Measurements from ENCODE around the gene ATP13A3.

The ATP13A3 gene

GRCh38 chr3:194392576-194392975 is 94.2 kb downstream of the ATP13A3 start:
- no peak for DNase-seq (ENCODE audit: low spot score)

- DNase-seq (ENCODE audit: low spot score), result no peak
These were observed 96.0 kb downstream of the ATP13A3 start for GRCh38 chr3:194390835-194391234.

- DNase-seq (ENCODE audit: low spot score), result no peak
These were observed 97.5 kb downstream of the ATP13A3 start for GRCh38 chr3:194389269-194389668.

GRCh38 chr3:194387926-194388418 is 98.8 kb downstream of the ATP13A3 start:
- no peak for DNase-seq (ENCODE audit: low spot score)

GRCh38 chr3:194387276-194387675 is 99.5 kb downstream of the ATP13A3 start:
- DNase-seq (ENCODE audit: low spot score), result no peak

GRCh38 chr3:194386648-194387047 is 100.2 kb downstream of the ATP13A3 start:
- no peak for DNase-seq (ENCODE audit: low spot score)

GRCh38 chr3:194386066-194386465 is 100.7 kb downstream of the ATP13A3 start:
- DNase-seq (ENCODE audit: low spot score), result no peak

GRCh38 chr3:194384569-194385001 is 102.2 kb downstream of the ATP13A3 start:
- no peak for DNase-seq (ENCODE audit: low spot score)

- DNase-seq (ENCODE audit: low spot score), result no peak
These were observed 102.6 kb downstream of the ATP13A3 start for GRCh38 chr3:194384156-194384555.

- no peak for DNase-seq (ENCODE audit: low spot score)
These were observed 103.4 kb downstream of the ATP13A3 start for GRCh38 chr3:194383276-194383940.

- DNase-seq (ENCODE audit: low spot score), result no peak
These were observed 103.9 kb downstream of the ATP13A3 start for GRCh38 chr3:194382892-194383223.

GRCh38 chr3:194382196-194382891 is 104.5 kb downstream of the ATP13A3 start:
- DNase-seq (ENCODE audit: low spot score), result no peak

GRCh38 chr3:194381460-194381875 is 105.3 kb downstream of the ATP13A3 start:
- no peak for DNase-seq (ENCODE audit: low spot score)

- DNase-seq (ENCODE audit: low spot score), result no peak
These were observed 106.5 kb downstream of the ATP13A3 start for GRCh38 chr3:194380326-194380725.

GRCh38 chr3:194379651-194380050 is 107.2 kb downstream of the ATP13A3 start:
- no peak for DNase-seq (ENCODE audit: low spot score)

- DNase-seq (ENCODE audit: low spot score), result no peak
These were observed 107.6 kb downstream of the ATP13A3 start for GRCh38 chr3:194379231-194379630.

GRCh38 chr3:194377708-194378107 is 109.1 kb downstream of the ATP13A3 start:
- DNase-seq (ENCODE audit: low spot score), result no peak

GRCh38 chr3:194376241-194376560 is 110.6 kb downstream of the ATP13A3 start:
- no peak for DNase-seq (ENCODE audit: low spot score)

- DNase-seq (ENCODE audit: low spot score), result peak; percentile 60
These were observed 111.1 kb downstream of the ATP13A3 start for GRCh38 chr3:194375473-194376240.

- no peak for DNase-seq (ENCODE audit: low spot score)
These were observed 111.9 kb downstream of the ATP13A3 start for GRCh38 chr3:194374935-194375334.

GRCh38 chr3:194373899-194374298 is 112.9 kb downstream of the ATP13A3 start:
- DNase-seq (ENCODE audit: low spot score), result no peak

- DNase-seq (ENCODE audit: low spot score), result no peak
These were observed 113.8 kb downstream of the ATP13A3 start for GRCh38 chr3:194373028-194373427.

- no peak for DNase-seq (ENCODE audit: low spot score)
These were observed 116.0 kb downstream of the ATP13A3 start for GRCh38 chr3:194370753-194371152.
